CD14-positive monocyte (primary cell): ENCODE measurements around the gene CRACDL. TPM values are rescaled to one million over a fixed set of nuclear protein-coding genes. Genes with fewer than 3 reads are reported as not detected.
A peak's percentile ranks its signal among the peaks of the same experiment; 100 is the strongest.

Source experiments
- DNase-seq, 3 donors: peaks; one replicate each; pipeline ENCODE4 v3.0.0-alpha.2; 2011 to 2022
- H2AFZ ChIP-seq: 2 replicates; pipeline ENCODE4 v1.6.0; 2012; ENCODE audit warnings: mild to moderate bottlenecking, low read depth, low read length, inconsistent platforms; ENCODE audit not compliant: insufficient read depth, poor library complexity, severe bottlenecking
- H3K27ac ChIP-seq, 2 donors: 1 replicate in 1 of 2; 2 replicates in 1 of 2; pipeline ENCODE4 v1.5.1; 2012 to 2013; ENCODE audit warnings: low read length in 2 of 2, control low read depth in 1 of 2, inconsistent platforms in 1 of 2, low read depth in 1 of 2, mild to moderate bottlenecking in 1 of 2
- H3K27me3 ChIP-seq, 2 donors: one replicate each; pipeline versions ENCODE4 v1.6.0 to v1.6.1; 2011 to 2013; ENCODE audit warnings: low read length in 2 of 2; ENCODE audit not compliant: control insufficient read depth in 2 of 2, insufficient read depth in 2 of 2
- H3K36me3 ChIP-seq, 2 donors: replicated peaks in 1 of 2; 1 replicate in 1 of 2; 2 replicates in 1 of 2; pipeline versions ENCODE4 v1.5.1 to v1.6.1; 2012 to 2013; ENCODE audit warnings: low read length in 2 of 2, control low read depth in 1 of 2, inconsistent platforms in 1 of 2, mild to moderate bottlenecking in 1 of 2; ENCODE audit not compliant: insufficient read depth in 2 of 2, control insufficient read depth in 1 of 2
- H3K4me1 ChIP-seq, 2 donors: 1 replicate in 1 of 2; 2 replicates in 1 of 2; pipeline versions ENCODE4 v1.5.1 to v1.6.1; 2012 to 2013; ENCODE audit warnings: low read length in 2 of 2, control low read depth in 1 of 2, inconsistent platforms in 1 of 2, mild to moderate bottlenecking in 1 of 2, moderate library complexity in 1 of 2; ENCODE audit not compliant: insufficient read depth in 2 of 2, control insufficient read depth in 1 of 2
- H3K4me2 ChIP-seq: replicated peaks from 2 replicates; pipeline ENCODE3; 2012; ENCODE audit warnings: low read length, moderate library complexity, mild to moderate bottlenecking; ENCODE audit not compliant: poor library complexity, severe bottlenecking; ENCODE audit errors: extremely low read depth
- H3K4me3 ChIP-seq, 3 experiments: fragments of 200-600 bp in 1 of 3; sonication (generic) in 1 of 3; replicated peaks in 1 of 3; 1 replicate in 2 of 3; 2 replicates in 1 of 3; pipeline ENCODE4 v1.5.1; 2011 to 2013; ENCODE audit warnings: low read length in 3 of 3, mild to moderate bottlenecking in 3 of 3, control low read depth in 2 of 3, low read depth in 2 of 3, inconsistent platforms in 1 of 3, moderate library complexity in 1 of 3
- H3K79me2 ChIP-seq: 2 replicates; pipeline ENCODE4 v1.6.0; 2012; ENCODE audit warnings: mild to moderate bottlenecking, control low read depth, inconsistent platforms, low read length, moderate library complexity; ENCODE audit not compliant: insufficient read depth
- H3K9ac ChIP-seq: 2 replicates; pipeline ENCODE4 v1.6.0; 2017; ENCODE audit warnings: low read length, mild to moderate bottlenecking; ENCODE audit not compliant: insufficient read depth, poor library complexity, severe bottlenecking
- H3K9me3 ChIP-seq, 2 donors: replicated peaks in 1 of 2; 1 replicate in 1 of 2; 2 replicates in 1 of 2; pipeline versions ENCODE4 v1.5.1 to v1.6.1; 2012 to 2013; ENCODE audit warnings: low read length in 2 of 2, control low read depth in 1 of 2; ENCODE audit not compliant: control insufficient read depth in 1 of 2, insufficient read depth in 1 of 2
- H4K20me1 ChIP-seq: 2 replicates; pipeline ENCODE4 v1.6.0; 2012; ENCODE audit warnings: mild to moderate bottlenecking, low read length, control low read depth, moderate library complexity; ENCODE audit not compliant: insufficient read depth
- H3K27ac Mint-ChIP-seq, 7 donors: one replicate each; pipeline ENCODE4 v1.8.0; 2020; ENCODE audit warnings: mild to moderate bottlenecking in 7 of 7, mixed read lengths in 7 of 7, moderate library complexity in 6 of 7, inconsistent platforms in 2 of 7
- H3K27me3 Mint-ChIP-seq, 3 donors: one replicate each; pipeline ENCODE4 v1.8.0; 2021 to 2022; ENCODE audit warnings: low read depth in 3 of 3, mild to moderate bottlenecking in 3 of 3, mixed read lengths in 3 of 3, moderate library complexity in 3 of 3, inconsistent platforms in 1 of 3
- H3K36me3 Mint-ChIP-seq, 2 donors: one replicate each; pipeline ENCODE4 v1.8.0; 2020; ENCODE audit warnings: mixed read lengths in 2 of 2, inconsistent platforms in 1 of 2, mild to moderate bottlenecking in 1 of 2
- H3K4me1 Mint-ChIP-seq: one replicate; pipeline ENCODE4 v1.8.0; 2020; ENCODE audit warnings: mild to moderate bottlenecking, mixed read lengths
- H3K4me3 Mint-ChIP-seq, 2 donors: one replicate each; pipeline ENCODE4 v1.8.0; 2020; ENCODE audit warnings: mild to moderate bottlenecking in 2 of 2, mixed read lengths in 2 of 2, moderate library complexity in 1 of 2
- H3K9me3 Mint-ChIP-seq, 7 donors: one replicate each; pipeline ENCODE4 v1.8.0; 2020 to 2022; ENCODE audit warnings: mixed read lengths in 7 of 7, mild to moderate bottlenecking in 6 of 7, moderate library complexity in 6 of 7, inconsistent platforms in 2 of 7
- CTCF ChIP-seq: fragments of 200-600 bp; IDR thresholded peaks from one replicate; pipeline ENCODE4 v1.8.0; 2022; ENCODE audit warnings: antibody characterized with exemption, mild to moderate bottlenecking
- WGBS: methylation state at CpG from one replicate; pipeline ENCODE4 v1.1.5; 2013; ENCODE audit warnings: missing lambda C conversion rate; ENCODE audit not compliant: insufficient coverage; 5-methylcytosine and 5-hydroxymethylcytosine counted together
- intact Hi-C, 2 donors: fragments of 100-400 bp; cut with micrococcal nuclease; formaldehyde crosslinking; loops; one replicate each; pipeline versions ENCODE4 v1.15.0 to v1.15.1; 2023
- polyA plus RNA-seq, 3 donors: library from polyadenylated mRNA; depleted of rRNA in 1 of 3; unstranded in 2 of 3; stranded (reverse) in 1 of 3; fragments of 300-500 nt in 2 of 3; fragments of >200 nt in 1 of 3; fragmentation: Illumina TruSeq in 2 of 3; gene quantifications; 1 replicate in 2 of 3; 2 replicates in 1 of 3; pipeline ENCODE4 v1.2.3, GENCODE V29; 2012 to 2021

Gene CRACDL
- polyA plus RNA-seq, 3 donors = 0.12 to 0.35 (median 0.28) TPM

GRCh38 chr2:98923244-98923940 lies 12.6 kb downstream of the CRACDL start:
- no peaks in the 10 kb centered on the region for H3K4me1 ChIP-seq

GRCh38 chr2:98921062-98921461 lies 15.0 kb downstream of the CRACDL start:
- Histone ChIP-seq H3K9ac (no peak overlapping the region), H3K79me2 (no peaks in the 10 kb centered on the region), H2AFZ (no peak overlapping the region), H3K4me1 (no peaks in the 10 kb centered on the region), H3K27me3 (peaks cover 0 to 2% of the 10 kb centered on the region in 2 donors), H3K27ac (no peak overlapping the region), H3K36me3 (no peaks in the 10 kb centered on the region), H3K9me3 (no peaks in the 10 kb centered on the region), H3K4me2 (no peak overlapping the region), H3K4me3 (no peak overlapping the region), H4K20me1 (no peaks in the 10 kb centered on the region)
- WGBS = 85% methylated on average over 8 of the region's 9 CpGs
- Mint-ChIP-seq H3K4me1 (no peaks in the 10 kb centered on the region), H3K4me3 (no peak overlapping the region), H3K9me3 (peaks cover 0 to 5% (median 3%) of the 10 kb centered on the region in 7 donors), H3K36me3 (no peaks in the 10 kb centered on the region), H3K27ac (no peak overlapping the region), H3K27me3 (peaks cover 0 to 10% (median 7%) of the 10 kb centered on the region in 3 donors)
- DNase-seq = no peak
- intact Hi-C loops = no loop called here
- TF ChIP-seq CTCF = no peak

More at GRCh38 chr2:98923244-98923940, 12.6 kb downstream of the CRACDL start:
- no peaks in the 10 kb centered on the region for H3K79me2 ChIP-seq
- no peak overlapping the region for H3K27ac ChIP-seq
- no peaks in the 10 kb centered on the region for H3K9me3 ChIP-seq
- no peak for DNase-seq
- H3K27me3 ChIP-seq = no peaks in the 10 kb centered on the region
- Mint-ChIP-seq H3K9me3 (peaks cover 0 to 5% (median 3%) of the 10 kb centered on the region in 7 donors), H3K36me3 (no peaks in the 10 kb centered on the region), H3K4me3 (no peak overlapping the region), H3K27ac (no peak overlapping the region), H3K4me1 (no peaks in the 10 kb centered on the region), H3K27me3 (peaks cover 0 to 13% (median 10%) of the 10 kb centered on the region in 3 donors)
- intact Hi-C loops = no loop called here
- no peaks in the 10 kb centered on the region for H3K36me3 ChIP-seq
- no peak overlapping the region for H3K4me2 ChIP-seq
- no peak overlapping the region for H2AFZ ChIP-seq
- no peak overlapping the region for H3K4me3 ChIP-seq
- no CpG with 5 or more reads among the region's 1 CpG for WGBS
- peak; percentile 15 for TF ChIP-seq CTCF
- no peaks in the 10 kb centered on the region for H4K20me1 ChIP-seq
- no peak overlapping the region for H3K9ac ChIP-seq
